Muscle layer of duodenum (tissue), 2 donors: ENCODE results near the gene TMEFF2.

Experiments
- H3K27ac ChIP-seq: one replicate; pipeline ENCODE4 v1.7.0; 2013; ENCODE audit warnings: mild to moderate bottlenecking, low read length
- H3K27me3 ChIP-seq: one replicate; pipeline ENCODE4 v1.7.0; 2013; ENCODE audit warnings: low read depth, mild to moderate bottlenecking, control low read depth, low read length
- H3K36me3 ChIP-seq, 2 donors: one replicate each; pipeline ENCODE4 v1.7.0; 2013; ENCODE audit warnings: low read length in 2 of 2, control low read depth in 1 of 2, mild to moderate bottlenecking in 1 of 2; ENCODE audit not compliant: insufficient read depth in 2 of 2, control insufficient read depth in 1 of 2
- H3K4me1 ChIP-seq, 2 donors: one replicate each; pipeline ENCODE4 v1.7.0; 2013; ENCODE audit warnings: low read length in 2 of 2, mild to moderate bottlenecking in 2 of 2, control low read depth in 1 of 2, moderate library complexity in 1 of 2; ENCODE audit not compliant: insufficient read depth in 2 of 2, control insufficient read depth in 1 of 2
- H3K4me3 ChIP-seq, 2 donors: one replicate each; pipeline ENCODE4 v1.7.0; 2013; ENCODE audit warnings: low read length in 2 of 2, low read depth in 1 of 2, mild to moderate bottlenecking in 1 of 2
- H3K9me3 ChIP-seq, 2 donors: one replicate each; pipeline ENCODE4 v1.7.0; 2013; ENCODE audit warnings: low read length in 2 of 2, control low read depth in 1 of 2, mild to moderate bottlenecking in 1 of 2; ENCODE audit not compliant: control insufficient read depth in 1 of 2
- donor health status: healthy.

The TMEFF2 gene

DNA sequence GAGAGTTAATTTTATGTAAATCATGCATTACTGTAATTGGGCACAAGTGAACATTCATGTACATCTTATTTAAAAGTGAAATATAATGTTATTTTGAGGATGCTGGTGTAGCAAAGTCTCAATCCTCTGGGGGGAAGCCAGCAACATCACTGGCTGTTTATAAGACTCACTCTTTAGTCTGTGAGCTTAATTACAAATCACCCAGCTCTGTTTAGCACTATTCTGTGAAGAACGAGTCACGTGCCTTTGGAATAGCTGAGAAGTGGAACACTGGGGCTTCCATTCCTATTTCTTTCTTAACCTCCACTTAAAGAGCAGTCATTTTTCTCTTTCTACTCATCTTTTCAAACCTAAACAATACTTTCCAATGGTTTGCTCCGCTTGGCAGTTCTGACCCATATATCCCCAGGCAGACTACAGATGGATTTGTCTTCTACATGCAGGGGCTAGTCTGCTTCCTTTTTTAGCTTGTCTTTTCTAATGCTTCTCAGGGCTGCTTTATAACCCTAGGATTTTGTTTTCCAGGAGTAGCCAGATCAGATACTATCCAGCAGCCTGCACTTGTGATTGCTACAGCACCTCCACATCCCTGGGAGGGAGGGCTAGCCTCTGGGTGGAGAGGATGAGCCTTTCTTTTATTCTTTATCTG is 252.5 kb downstream of the TMEFF2 start:
- H3K27ac ChIP-seq = no peak overlapping the region
- H3K27me3 ChIP-seq = no peaks in the 10 kb centered on the region
- H3K9me3 ChIP-seq = no peaks in the 10 kb centered on the region
- H3K4me3 ChIP-seq = no peak overlapping the region
- H3K4me1 ChIP-seq = peaks cover 0 to 26% of the 10 kb centered on the region in 2 donors
- H3K36me3 ChIP-seq = no peaks in the 10 kb centered on the region

GRCh38 chr2:191941376-191941929 is 253.3 kb downstream of the TMEFF2 start:
- H3K27ac ChIP-seq = no peak overlapping the region

GRCh38 chr2:191938779-191939178 is 256.0 kb downstream of the TMEFF2 start:
- no peaks in the 10 kb centered on the region for H3K27me3 ChIP-seq
- H3K9me3 ChIP-seq = no peaks in the 10 kb centered on the region
- H3K27ac ChIP-seq = no peak overlapping the region
- no peak overlapping the region for H3K4me3 ChIP-seq
- H3K36me3 ChIP-seq = no peaks in the 10 kb centered on the region
- H3K4me1 ChIP-seq = peaks cover 0 to 24% of the 10 kb centered on the region in 2 donors

More at GRCh38 chr2:191941376-191941929, 253.3 kb downstream of the TMEFF2 start:
- Histone ChIP-seq H3K27me3 (no peaks in the 10 kb centered on the region), H3K4me3 (no peak overlapping the region), H3K36me3 (no peaks in the 10 kb centered on the region), H3K4me1 (peaks cover 0 to 26% of the 10 kb centered on the region in 2 donors), H3K9me3 (no peaks in the 10 kb centered on the region)

DNA sequence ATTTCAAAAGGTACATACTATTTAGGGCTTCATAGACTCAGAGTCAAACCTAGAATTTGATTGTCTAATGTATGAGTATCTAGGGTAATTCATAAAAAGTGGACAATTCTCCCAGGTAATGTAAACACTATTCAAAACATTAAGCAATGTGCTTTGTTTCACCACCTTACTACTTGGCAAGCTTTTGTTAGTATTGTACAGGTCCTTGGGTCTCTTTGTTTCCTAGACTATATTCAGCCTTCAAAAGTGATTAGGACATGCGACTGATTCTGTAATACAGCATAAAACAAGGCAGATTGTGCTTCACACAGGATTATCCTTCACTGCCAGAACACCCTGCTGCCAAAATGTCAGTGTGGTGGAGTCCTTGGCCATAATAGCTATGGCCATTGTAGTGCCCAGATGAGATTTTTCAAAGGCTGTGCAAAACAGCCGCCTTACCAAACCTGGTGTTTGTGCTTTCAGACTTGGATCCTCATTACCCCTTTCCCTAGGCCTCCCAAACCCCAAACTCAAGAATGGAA is 257.8 kb downstream of the TMEFF2 start:
- no peak overlapping the region for H3K4me3 ChIP-seq
- no peaks in the 10 kb centered on the region for H3K9me3 ChIP-seq
- H3K4me1 ChIP-seq = peaks cover 0 to 10% of the 10 kb centered on the region in 2 donors
- H3K27ac ChIP-seq = no peak overlapping the region
- no peaks in the 10 kb centered on the region for H3K27me3 ChIP-seq
- H3K36me3 ChIP-seq = no peaks in the 10 kb centered on the region

- no peaks in the 10 kb centered on the region for H3K4me1 ChIP-seq
Measured at GRCh38 chr2:191935247-191935646, 259.5 kb downstream of the TMEFF2 start.

GRCh38 chr2:191933307-191934105 is 261.2 kb downstream of the TMEFF2 start:
- H3K27ac ChIP-seq = no peak overlapping the region
- H3K9me3 ChIP-seq = no peaks in the 10 kb centered on the region
- H3K4me1 ChIP-seq = no peaks in the 10 kb centered on the region
- H3K36me3 ChIP-seq = no peaks in the 10 kb centered on the region
- no peak overlapping the region for H3K4me3 ChIP-seq
- no peaks in the 10 kb centered on the region for H3K27me3 ChIP-seq

More at GRCh38 chr2:191935247-191935646, 259.5 kb downstream of the TMEFF2 start:
- H3K4me3 ChIP-seq = no peak overlapping the region
- H3K27ac ChIP-seq = no peak overlapping the region
- no peaks in the 10 kb centered on the region for H3K27me3 ChIP-seq
- no peaks in the 10 kb centered on the region for H3K36me3 ChIP-seq
- H3K9me3 ChIP-seq = no peaks in the 10 kb centered on the region

DNA sequence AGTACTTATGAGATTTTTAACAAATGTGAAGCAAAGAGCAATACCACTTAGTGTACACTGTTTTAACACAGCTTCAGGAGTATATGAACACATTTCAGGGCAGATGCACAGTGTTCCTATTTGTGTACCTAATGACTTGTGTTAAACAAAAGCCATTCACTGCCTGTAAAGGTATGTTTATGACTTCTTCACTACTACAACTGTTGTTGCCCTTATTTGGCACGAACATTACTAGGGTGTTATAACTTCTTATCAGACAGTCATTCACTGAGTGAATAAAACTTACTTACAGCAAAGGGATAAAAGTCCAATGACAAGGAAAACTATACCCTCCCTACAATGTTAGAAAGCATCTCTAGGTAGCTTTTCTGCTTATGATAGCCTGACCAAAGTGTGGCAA is 262.4 kb downstream of the TMEFF2 start:
- Histone ChIP-seq H3K4me1 (peaks cover 0 to 7% of the 10 kb centered on the region in 2 donors), H3K27ac (no peak overlapping the region), H3K4me3 (no peak overlapping the region), H3K27me3 (no peaks in the 10 kb centered on the region), H3K9me3 (no peaks in the 10 kb centered on the region), H3K36me3 (no peaks in the 10 kb centered on the region)

DNA sequence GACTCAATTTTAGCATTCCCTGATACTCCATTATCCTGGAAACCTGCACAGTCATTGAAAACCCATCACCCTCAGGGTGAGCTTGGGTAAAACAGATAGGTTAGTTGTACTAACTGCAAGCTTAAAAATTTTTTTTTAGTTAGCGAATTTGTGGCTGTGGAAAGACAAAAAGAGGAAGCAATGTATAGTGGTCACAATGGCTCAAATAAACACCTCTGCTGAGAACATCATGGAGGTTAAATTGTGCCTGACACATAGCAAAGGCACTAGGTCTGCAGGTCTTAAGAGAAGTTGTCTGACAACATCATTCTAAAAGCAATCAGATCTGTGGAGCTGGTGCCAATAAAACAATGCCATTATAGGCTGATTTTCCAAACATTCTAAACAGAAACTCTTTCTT is 263.4 kb downstream of the TMEFF2 start:
- Histone ChIP-seq H3K36me3 (no peaks in the 10 kb centered on the region), H3K4me3 (no peak overlapping the region), H3K4me1 (peaks cover 0 to 9% of the 10 kb centered on the region in 2 donors), H3K27me3 (no peaks in the 10 kb centered on the region), H3K9me3 (no peaks in the 10 kb centered on the region), H3K27ac (no peak overlapping the region)

- Histone ChIP-seq H3K27ac (no peak overlapping the region), H3K4me3 (no peak overlapping the region), H3K9me3 (no peaks in the 10 kb centered on the region), H3K36me3 (no peaks in the 10 kb centered on the region), H3K27me3 (no peaks in the 10 kb centered on the region), H3K4me1 (peaks cover 0 to 9% of the 10 kb centered on the region in 2 donors)
Measured at GRCh38 chr2:191930205-191930604, 264.5 kb downstream of the TMEFF2 start.

- Histone ChIP-seq H3K27ac (no peak overlapping the region), H3K4me1 (peaks cover 0 to 9% of the 10 kb centered on the region in 2 donors), H3K9me3 (no peaks in the 10 kb centered on the region), H3K27me3 (no peaks in the 10 kb centered on the region), H3K4me3 (no peak overlapping the region), H3K36me3 (no peaks in the 10 kb centered on the region)
Measured at GRCh38 chr2:191929288-191929687, 265.4 kb downstream of the TMEFF2 start.

DNA sequence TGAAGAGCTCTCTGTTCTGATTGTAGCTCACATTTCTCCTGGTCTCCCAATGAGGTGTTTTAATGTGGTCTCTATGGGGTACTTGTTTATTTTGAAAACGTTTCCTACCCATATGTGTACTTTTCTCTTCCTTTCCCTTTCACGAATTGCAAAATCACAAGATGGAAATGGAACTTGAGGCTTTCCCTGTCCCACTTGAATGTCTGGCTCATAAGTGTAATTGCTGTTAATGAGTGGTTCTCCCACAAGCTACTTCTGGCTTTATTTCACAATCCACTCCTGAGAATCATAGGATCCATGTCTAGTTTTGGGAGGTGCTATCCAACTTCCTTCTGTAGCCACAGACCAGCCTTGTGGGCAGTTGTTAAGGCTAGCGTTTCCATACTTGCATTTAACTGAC is 266.7 kb downstream of the TMEFF2 start:
- Histone ChIP-seq H3K9me3 (no peaks in the 10 kb centered on the region), H3K27ac (no peak overlapping the region), H3K36me3 (no peaks in the 10 kb centered on the region), H3K27me3 (no peaks in the 10 kb centered on the region), H3K4me1 (peaks cover 0 to 9% of the 10 kb centered on the region in 2 donors), H3K4me3 (no peak overlapping the region)
